Measurements from ENCODE around the gene RAPGEF4.

Gene RAPGEF4

GRCh38 chr2:172937884-172938712 lies 202.5 kb downstream of the RAPGEF4 start:
- DNase-seq (ENCODE audit: low read depth in 2 of 2) = no peak

- no peak for DNase-seq (ENCODE audit: low read depth in 2 of 2)
Observed at GRCh38 chr2:172938713-172939375, 203.2 kb downstream of the RAPGEF4 start.

GRCh38 chr2:172943539-172943938 lies 207.9 kb downstream of the RAPGEF4 start:
- no peak for DNase-seq (ENCODE audit: low read depth in 2 of 2)

GRCh38 chr2:172944022-172944793 lies 208.6 kb downstream of the RAPGEF4 start:
- DNase-seq (ENCODE audit: low read depth in 2 of 2) = no peak

GRCh38 chr2:172944794-172945509 lies 209.3 kb downstream of the RAPGEF4 start:
- DNase-seq (ENCODE audit: low read depth in 2 of 2) = no peak

GRCh38 chr2:172945510-172945850 lies 209.8 kb downstream of the RAPGEF4 start:
- DNase-seq (ENCODE audit: low read depth in 2 of 2) = no peak

- DNase-seq (ENCODE audit: low read depth in 2 of 2) = no peak
Observed at GRCh38 chr2:172947461-172948153, 212.0 kb downstream of the RAPGEF4 start.

- no peak for DNase-seq (ENCODE audit: low read depth in 2 of 2)
Observed at GRCh38 chr2:172949522-172949921, 213.9 kb downstream of the RAPGEF4 start.

GRCh38 chr2:172950565-172950964 lies 214.9 kb downstream of the RAPGEF4 start:
- DNase-seq (ENCODE audit: low read depth in 2 of 2) = no peak

- DNase-seq (ENCODE audit: low read depth in 2 of 2) = no peak
Observed at GRCh38 chr2:172951554-172951953, 215.9 kb downstream of the RAPGEF4 start.

GRCh38 chr2:172953411-172953810 lies 217.8 kb downstream of the RAPGEF4 start:
- no peak for DNase-seq (ENCODE audit: low read depth in 2 of 2)

GRCh38 chr2:172953970-172954852 lies 218.6 kb downstream of the RAPGEF4 start:
- no peak for DNase-seq (ENCODE audit: low read depth in 2 of 2)

GRCh38 chr2:172955587-172955986 lies 219.9 kb downstream of the RAPGEF4 start:
- no peak for DNase-seq (ENCODE audit: low read depth in 2 of 2)

GRCh38 chr2:172957734-172958133 lies 222.1 kb downstream of the RAPGEF4 start:
- DNase-seq (ENCODE audit: low read depth in 2 of 2) = no peak

- no peak for DNase-seq (ENCODE audit: low read depth in 2 of 2)
Observed at GRCh38 chr2:172962082-172962481, 226.4 kb downstream of the RAPGEF4 start.

- DNase-seq (ENCODE audit: low read depth in 2 of 2) = peak in 1 of 2 donors; percentile 7
Observed at GRCh38 chr2:172962824-172963223, 227.2 kb downstream of the RAPGEF4 start.

- no peak for DNase-seq (ENCODE audit: low read depth in 2 of 2)
Observed at GRCh38 chr2:172964511-172965139, 229.0 kb downstream of the RAPGEF4 start.

- no peak for DNase-seq (ENCODE audit: low read depth in 2 of 2)
Observed at GRCh38 chr2:172965433-172966212, 230.0 kb downstream of the RAPGEF4 start.

Data from stimulated activated CD4-positive, alpha-beta T cell treated with anti-CD3 and anti-CD28 coated beads, Interleukin-1b, Interleukin-23, amount 100 ng/mL, for 4 hours (primary cell).